ENCODE measurements around the gene EIPR1. TPM values are rescaled to one million over a fixed set of nuclear protein-coding genes. Genes with fewer than 3 reads are reported as not detected.

Gene EIPR1
- total and polyA plus RNA-seq, 10 of the 15 experiments (the other 5 are each of a cell fraction or from before 2014, with no cell fraction given), result 23.6 to 61.2 (median 42.2) TPM

DNA sequence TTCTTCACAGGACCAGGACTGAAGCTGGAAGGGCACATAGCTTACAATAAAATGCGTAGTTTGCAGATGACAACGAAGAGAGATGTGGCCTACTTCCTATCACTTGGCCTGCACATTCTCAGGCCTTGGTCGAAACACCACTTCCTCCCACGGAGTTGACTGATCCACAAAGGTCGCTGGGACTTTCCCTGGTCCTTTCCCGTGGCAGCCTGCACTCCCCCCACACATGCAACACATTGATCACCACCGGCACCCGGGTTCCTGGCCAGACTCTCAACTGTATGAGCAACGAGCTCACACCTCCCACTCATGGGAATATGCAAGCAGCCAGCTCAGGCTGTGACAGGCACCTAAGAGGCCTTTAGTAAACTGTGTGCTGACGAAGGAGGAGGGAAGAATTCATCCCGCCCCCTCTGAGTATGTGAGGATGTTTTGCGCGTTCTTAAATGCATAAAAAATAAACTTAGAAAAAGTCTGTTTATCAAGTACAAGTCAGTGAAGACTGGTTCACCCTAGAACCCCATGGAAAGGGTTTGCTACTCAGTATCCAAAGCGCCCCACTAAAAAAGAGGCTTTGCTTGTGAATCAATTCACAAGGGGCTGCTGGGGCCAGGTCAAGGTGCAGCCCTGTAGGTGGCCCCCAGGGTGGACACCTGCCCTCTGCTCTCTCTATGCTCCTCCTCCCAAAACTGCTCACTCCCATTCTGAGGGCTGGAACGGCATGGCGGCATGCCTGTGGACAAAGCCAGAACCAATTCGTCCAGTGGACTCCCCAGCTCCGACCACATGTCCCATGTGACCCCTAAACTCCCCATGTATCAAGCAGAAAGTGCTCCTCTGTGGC, 154.3 kb downstream of the EIPR1 start (continued):
- TF ChIP-seq ZSCAN29 (IDR thresholded peaks at IDR 0.05) (0 out of 2 replicates have a peak, but pooled peaks have one; percentile 53), ATF7 (IDR thresholded peaks at IDR 0.05; ENCODE audit: low read depth) (peak; percentile 82), ZBED1 (IDR thresholded peaks at IDR 0.05; ENCODE audit: borderline replicate concordance) (0 out of 2 replicates have a peak, but pooled peaks have one; percentile 71), RB1 (IDR thresholded peaks at IDR 0.05; ENCODE audit: borderline replicate concordance) (no peak), SMC3 (IDR thresholded peaks at IDR 0.05; ENCODE audit: borderline replicate concordance, low read length) (no peak), FOXM1 (IDR thresholded peaks at IDR 0.05; ENCODE audit: low read depth, low read length) (peak; percentile 92), SREBF2 (IDR thresholded peaks at IDR 0.05; ENCODE audit: low read length) (no peak), EGR1 (IDR thresholded peaks at IDR 0.05; ENCODE audit: borderline replicate concordance in 1 of 2, low read depth in 2 of 2, low read length in 2 of 2) (peak in 1 of 2 experiments; percentile 59; a peak in 2 of 3 replicates), WRNIP1 (IDR thresholded peaks at IDR 0.05; ENCODE audit: borderline replicate concordance, low read depth, low read length) (no peak), IKZF2 (IDR thresholded peaks at IDR 0.05) (peak; percentile 97 to 98), MYB (IDR thresholded peaks at IDR 0.05; ENCODE audit: borderline replicate concordance, low read depth, low read length) (0 out of 2 replicates have a peak, but pooled peaks have one; percentile 35), ESRRA (IDR thresholded peaks at IDR 0.05; ENCODE audit: low read length) (peak; percentile 28; the same call in 1 of the 2 replicates), TCF12 (IDR thresholded peaks at IDR 0.05; ENCODE audit: low read depth, low read length) (peak; percentile 83), SMARCA5 (IDR thresholded peaks at IDR 0.05) (no peak), TCF3 (IDR thresholded peaks at IDR 0.05; ENCODE audit: borderline replicate concordance, insufficient read depth, low read depth, low read length) (0 out of 2 replicates have a peak, but pooled peaks have one; percentile 46), DPF2 (IDR thresholded peaks at IDR 0.05) (peak; percentile 84), EP300 (IDR thresholded peaks at IDR 0.05; ENCODE audit: borderline replicate concordance in 1 of 2, control insufficient read depth in 1 of 2, low read depth in 2 of 2, low read length in 2 of 2) (peak; percentile 80 to 87; a peak in 3 of 4 replicates), CHD1 (IDR thresholded peaks at IDR 0.05; ENCODE audit: low read depth, low read length) (no peak), ZNF207 (IDR thresholded peaks at IDR 0.05; ENCODE audit: borderline replicate concordance) (0 out of 2 replicates have a peak, but pooled peaks have one; percentile 51), ZNF274 (IDR thresholded peaks at IDR 0.05; ENCODE audit: insufficient read depth, insufficient read length) (no peak), CREM (IDR thresholded peaks at IDR 0.05; ENCODE audit: low read depth) (peak; percentile 85; the same call in 1 of the 2 replicates)
- TF ChIP-seq, protein P1, sequence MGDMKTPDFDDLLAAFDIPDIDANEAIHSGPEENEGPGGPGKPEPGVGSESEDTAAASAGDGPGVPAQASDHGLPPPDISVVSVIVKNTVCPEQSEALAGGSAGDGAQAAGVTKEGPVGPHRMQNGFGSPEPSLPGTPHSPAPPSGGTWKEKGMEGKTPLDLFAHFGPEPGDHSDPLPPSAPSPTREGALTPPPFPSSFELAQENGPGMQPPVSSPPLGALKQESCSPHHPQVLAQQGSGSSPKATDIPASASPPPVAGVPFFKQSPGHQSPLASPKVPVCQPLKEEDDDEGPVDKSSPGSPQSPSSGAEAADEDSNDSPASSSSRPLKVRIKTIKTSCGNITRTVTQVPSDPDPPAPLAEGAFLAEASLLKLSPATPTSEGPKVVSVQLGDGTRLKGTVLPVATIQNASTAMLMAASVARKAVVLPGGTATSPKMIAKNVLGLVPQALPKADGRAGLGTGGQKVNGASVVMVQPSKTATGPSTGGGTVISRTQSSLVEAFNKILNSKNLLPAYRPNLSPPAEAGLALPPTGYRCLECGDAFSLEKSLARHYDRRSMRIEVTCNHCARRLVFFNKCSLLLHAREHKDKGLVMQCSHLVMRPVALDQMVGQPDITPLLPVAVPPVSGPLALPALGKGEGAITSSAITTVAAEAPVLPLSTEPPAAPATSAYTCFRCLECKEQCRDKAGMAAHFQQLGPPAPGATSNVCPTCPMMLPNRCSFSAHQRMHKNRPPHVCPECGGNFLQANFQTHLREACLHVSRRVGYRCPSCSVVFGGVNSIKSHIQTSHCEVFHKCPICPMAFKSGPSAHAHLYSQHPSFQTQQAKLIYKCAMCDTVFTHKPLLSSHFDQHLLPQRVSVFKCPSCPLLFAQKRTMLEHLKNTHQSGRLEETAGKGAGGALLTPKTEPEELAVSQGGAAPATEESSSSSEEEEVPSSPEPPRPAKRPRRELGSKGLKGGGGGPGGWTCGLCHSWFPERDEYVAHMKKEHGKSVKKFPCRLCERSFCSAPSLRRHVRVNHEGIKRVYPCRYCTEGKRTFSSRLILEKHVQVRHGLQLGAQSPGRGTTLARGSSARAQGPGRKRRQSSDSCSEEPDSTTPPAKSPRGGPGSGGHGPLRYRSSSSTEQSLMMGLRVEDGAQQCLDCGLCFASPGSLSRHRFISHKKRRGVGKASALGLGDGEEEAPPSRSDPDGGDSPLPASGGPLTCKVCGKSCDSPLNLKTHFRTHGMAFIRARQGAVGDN (IDR thresholded peaks at IDR 0.05), result peak; percentile 99
- TF ChIP-seq, protein P2, sequence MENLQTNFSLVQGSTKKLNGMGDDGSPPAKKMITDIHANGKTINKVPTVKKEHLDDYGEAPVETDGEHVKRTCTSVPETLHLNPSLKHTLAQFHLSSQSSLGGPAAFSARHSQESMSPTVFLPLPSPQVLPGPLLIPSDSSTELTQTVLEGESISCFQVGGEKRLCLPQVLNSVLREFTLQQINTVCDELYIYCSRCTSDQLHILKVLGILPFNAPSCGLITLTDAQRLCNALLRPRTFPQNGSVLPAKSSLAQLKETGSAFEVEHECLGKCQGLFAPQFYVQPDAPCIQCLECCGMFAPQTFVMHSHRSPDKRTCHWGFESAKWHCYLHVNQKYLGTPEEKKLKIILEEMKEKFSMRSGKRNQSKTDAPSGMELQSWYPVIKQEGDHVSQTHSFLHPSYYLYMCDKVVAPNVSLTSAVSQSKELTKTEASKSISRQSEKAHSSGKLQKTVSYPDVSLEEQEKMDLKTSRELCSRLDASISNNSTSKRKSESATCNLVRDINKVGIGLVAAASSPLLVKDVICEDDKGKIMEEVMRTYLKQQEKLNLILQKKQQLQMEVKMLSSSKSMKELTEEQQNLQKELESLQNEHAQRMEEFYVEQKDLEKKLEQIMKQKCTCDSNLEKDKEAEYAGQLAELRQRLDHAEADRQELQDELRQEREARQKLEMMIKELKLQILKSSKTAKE (IDR thresholded peaks at IDR 0.05; ENCODE audit: low read depth, poor library complexity, severe bottlenecking), result peak; percentile 91
